H1 (cell line): ENCODE results near the gene CD40LG. TPM values are rescaled to one million over a fixed set of nuclear protein-coding genes. Genes with fewer than 3 reads are reported as not detected.

Experiments
- CTCF ChIA-PET: fragments of 300-600 bp; sonication (Branson Sonifier 250); formaldehyde crosslinking; loops from one replicate; lab custom pipeline; 2021; ENCODE audit not compliant: partially characterized antibody; lab: Charles Lee
- POLR2A ChIA-PET: fragments of 300-600 bp; sonication (Branson Sonifier 250); formaldehyde crosslinking; loops from one replicate; lab custom pipeline; 2021; ENCODE audit warnings: inconsistent platforms; ENCODE audit not compliant: partially characterized antibody; lab: Charles Lee
- DNase-seq, 2 experiments: peaks; one replicate each; pipeline versions ENCODE4 v3.0.0 to v3.0.0-alpha.2; 2010 to 2022; ENCODE audit warnings: low spot score in 2 of 2, low read depth in 1 of 2, mixed read lengths in 1 of 2
- FAIRE-seq: peaks from 2 replicates; lab custom pipeline; 2011; peaks lifted over from hg19 to GRCh38; lab: Jason Lieb, UNC
- H2AFZ ChIP-seq: 2 replicates; pipeline ENCODE4 v1.8.1; 2012; ENCODE audit warnings: low read length, inconsistent platforms
- H2AK5ac ChIP-seq: 2 replicates; pipeline ENCODE4 v1.6.1; 2013; ENCODE audit warnings: low read depth, low read length
- H2BK120ac ChIP-seq: replicated peaks from 2 replicates; pipeline ENCODE3; 2013; ENCODE audit warnings: low read depth, low read length, inconsistent platforms
- H2BK12ac ChIP-seq: 2 replicates; pipeline ENCODE4 v1.6.1; 2013; ENCODE audit warnings: low read depth, low read length
- H2BK15ac ChIP-seq: 2 replicates; pipeline ENCODE4 v1.6.1; 2013; ENCODE audit warnings: low read length
- H2BK20ac ChIP-seq: 2 replicates; pipeline ENCODE4 v1.6.1; 2013; ENCODE audit warnings: low read length
- H2BK5ac ChIP-seq: 2 replicates; pipeline ENCODE4 v1.6.1; 2013; ENCODE audit warnings: low read depth, low read length
- H3K14ac ChIP-seq: 2 replicates; pipeline ENCODE4 v1.6.1; 2013; ENCODE audit warnings: inconsistent platforms; ENCODE audit not compliant: insufficient read length
- H3K18ac ChIP-seq: 2 replicates; pipeline ENCODE4 v1.6.1; 2013; ENCODE audit warnings: low read length; ENCODE audit errors: extremely low read depth
- H3K23ac ChIP-seq: 2 replicates; pipeline ENCODE4 v1.6.1; 2013; ENCODE audit warnings: inconsistent platforms; ENCODE audit not compliant: insufficient read length
- H3K23me2 ChIP-seq: 2 replicates; pipeline ENCODE4 v1.6.1; 2013; ENCODE audit warnings: low read depth, low read length
- H3K27ac ChIP-seq: 2 replicates; pipeline ENCODE4 v1.6.1; 2011; ENCODE audit warnings: low read depth, low read length, inconsistent platforms
- H3K27me3 ChIP-seq, 4 experiments: replicated peaks in 1 of 4; 1 replicate in 1 of 4; 2 replicates in 3 of 4; pipeline versions ENCODE4 v1.6.1 to v1.8.1; 2011 to 2013; ENCODE audit warnings: low read length in 3 of 4, mild to moderate bottlenecking in 3 of 4, inconsistent platforms in 2 of 4, mixed read lengths in 2 of 4, moderate library complexity in 1 of 4; ENCODE audit not compliant: control insufficient read depth in 3 of 4, insufficient read depth in 3 of 4; ENCODE audit errors: extremely low read depth in 1 of 4
- H3K36me3 ChIP-seq, 4 experiments: 2 replicates each; pipeline versions ENCODE4 v1.6.1 to v1.8.1; 2011 to 2013; ENCODE audit warnings: mild to moderate bottlenecking in 4 of 4, low read length in 3 of 4, moderate library complexity in 2 of 4, control low read depth in 1 of 4, inconsistent platforms in 1 of 4; ENCODE audit not compliant: insufficient read depth in 4 of 4, control insufficient read depth in 2 of 4
- H3K4ac ChIP-seq: replicated peaks from 2 replicates; pipeline ENCODE3; 2013; ENCODE audit warnings: low read length, low read depth, mixed read lengths, inconsistent platforms; ENCODE audit not compliant: insufficient read length
- H3K4me1 ChIP-seq, 4 experiments: replicated peaks in 1 of 4; 1 replicate in 1 of 4; 2 replicates in 3 of 4; pipeline versions ENCODE4 v1.6.1 to v1.8.1; 2011 to 2013; ENCODE audit warnings: low read length in 3 of 4, inconsistent platforms in 2 of 4, mixed read lengths in 1 of 4; ENCODE audit not compliant: insufficient read depth in 4 of 4, control insufficient read depth in 3 of 4
- H3K4me2 ChIP-seq, 2 experiments: 2 replicates each; pipeline versions ENCODE4 v1.6.1 to v1.8.1; 2011 to 2013; ENCODE audit warnings: low read depth in 2 of 2, low read length in 2 of 2, control low read depth in 1 of 2, inconsistent platforms in 1 of 2, mild to moderate bottlenecking in 1 of 2; ENCODE audit not compliant: insufficient read depth in 1 of 2
- H3K4me3 ChIP-seq, 4 experiments: fragments of 200-600, 300-600 bp in 1 of 4; sonication (generic), shearing (Covaris generic), sonication (Bioruptor Twin) in 1 of 4; 2 replicates each; pipeline versions ENCODE4 v1.5.1 to v1.8.1; 2011 to 2016; ENCODE audit warnings: low read length in 4 of 4, low read depth in 3 of 4, control low read depth in 2 of 4, inconsistent platforms in 2 of 4, mild to moderate bottlenecking in 2 of 4, mixed read lengths in 1 of 4, moderate library complexity in 1 of 4; ENCODE audit not compliant: insufficient read depth in 2 of 4; ENCODE audit errors: extremely low read depth in 1 of 4
- H3K56ac ChIP-seq: replicated peaks from 2 replicates; pipeline ENCODE3; 2013; ENCODE audit warnings: low read depth, mild to moderate bottlenecking, mixed read lengths, low read length, inconsistent platforms; ENCODE audit not compliant: insufficient read length
- H3K79me1 ChIP-seq: 2 replicates; pipeline ENCODE4 v1.6.1; 2013; ENCODE audit warnings: low read depth, low read length, control low read depth
- H3K79me2 ChIP-seq, 2 experiments: 2 replicates each; pipeline versions ENCODE4 v1.6.1 to v1.8.1; 2012 to 2013; ENCODE audit warnings: low read length in 2 of 2, mild to moderate bottlenecking in 2 of 2, inconsistent platforms in 1 of 2; ENCODE audit not compliant: insufficient read depth in 2 of 2, control insufficient read depth in 1 of 2
- H3K9ac ChIP-seq, 4 experiments: replicated peaks in 1 of 4; 1 replicate in 1 of 4; 2 replicates in 3 of 4; pipeline versions ENCODE4 v1.6.1 to v1.8.1; 2011 to 2013; ENCODE audit warnings: low read depth in 3 of 4, low read length in 3 of 4, control low read depth in 2 of 4, mild to moderate bottlenecking in 2 of 4, moderate library complexity in 2 of 4, inconsistent platforms in 1 of 4; ENCODE audit errors: extremely low read depth in 1 of 4
- H3K9me3 ChIP-seq, 2 experiments: 2 replicates each; pipeline versions ENCODE4 v1.6.1 to v1.8.1; 2012 to 2013; ENCODE audit warnings: mild to moderate bottlenecking in 2 of 2, moderate library complexity in 2 of 2, control low read depth in 1 of 2, inconsistent platforms in 1 of 2, low read depth in 1 of 2, low read length in 1 of 2, mixed read lengths in 1 of 2; ENCODE audit not compliant: insufficient read depth in 2 of 2
- H4K20me1 ChIP-seq, 2 experiments: replicated peaks in 1 of 2; 2 replicates each; pipeline versions ENCODE3 to v1.8.1; 2011 to 2013; ENCODE audit warnings: inconsistent platforms in 2 of 2, low read length in 2 of 2, mild to moderate bottlenecking in 1 of 2; ENCODE audit not compliant: insufficient read depth in 2 of 2, control insufficient read depth in 1 of 2
- H4K5ac ChIP-seq: 2 replicates; pipeline ENCODE4 v1.6.1; 2013; ENCODE audit warnings: low read length, low read depth, mixed read lengths, inconsistent platforms; ENCODE audit not compliant: insufficient read length
- H4K8ac ChIP-seq: 2 replicates; pipeline ENCODE4 v1.8.0; 2013; ENCODE audit warnings: mild to moderate bottlenecking, moderate library complexity, low read length, inconsistent platforms; ENCODE audit not compliant: insufficient read depth; ENCODE audit errors: extremely low read depth
- H4K91ac ChIP-seq: replicated peaks from 2 replicates; pipeline ENCODE3; 2013; ENCODE audit warnings: low read length, mixed read lengths, inconsistent platforms; ENCODE audit not compliant: insufficient read length
- SIX5 ChIP-seq: IDR thresholded peaks from 2 replicates; pipeline ENCODE4 v1.6.1; 2011; ENCODE audit warnings: mild to moderate bottlenecking, low read depth, low read length
- WGBS, 2 experiments: shearing (Covaris generic) in 1 of 2; methylation state at CpG; one replicate each; pipeline versions ENCODE4 v1.1.6 to v1.1.7; 2013 to 2015; ENCODE audit warnings: low lambda C conversion rate in 2 of 2, mixed read lengths in 2 of 2, inconsistent platforms in 1 of 2, low coverage in 1 of 2, missing lambda C conversion rate in 1 of 2; ENCODE audit not compliant: insufficient replicate concordance in 2 of 2, insufficient coverage in 1 of 2, insufficient read length in 1 of 2; ENCODE audit errors: extremely low coverage in 1 of 2, missing lambda C conversion rate in 1 of 2; 5-methylcytosine and 5-hydroxymethylcytosine counted together
- polyA plus RNA-seq, 7 experiments: library from polyadenylated mRNA; depleted of rRNA in 3 of 7; stranded (reverse) in 5 of 7; unstranded in 2 of 7; fragments of >200 nt in 5 of 7; fragments of 200-250 nt in 2 of 7; gene quantifications; 1 replicate in 5 of 7; 2 replicates in 1 of 7; 4 replicates in 1 of 7; pipeline versions ENCODE4 v1.2.1 to v1.2.3, GENCODE V29; 2011 to 2013; ENCODE audit warnings: missing spikeins in 2 of 7, mixed read lengths in 2 of 7
- total RNA-seq: library from RNA; stranded (reverse); fragmentation: NEBNext Ultra II Directional; extraction: Animal tissue kit (Norgen Biotek cat#: 25700); gene quantifications from 2 replicates; pipeline ENCODE4 v1.2.1, GENCODE V29; 2021

The CD40LG gene
- total and polyA plus RNA-seq, 2 of the 8 experiments (the other 6 are each of a cell fraction or from before 2014, with no cell fraction given), result not detected

- Histone ChIP-seq H2BK15ac (no peak overlapping the region), H3K79me2 (no peaks in the 10 kb centered on the region), H3K4me3 (no peak overlapping the region), H2BK120ac (no peak overlapping the region), H2AK5ac (no peak overlapping the region), H3K4me1 (no peaks in the 10 kb centered on the region), H2BK20ac (no peak overlapping the region), H4K91ac (no peak overlapping the region), H3K23ac (no peak overlapping the region), H4K8ac (no peak overlapping the region), H3K9me3 (peaks cover 0 to 3% of the 10 kb centered on the region in 2 experiments; a peak in 1 of 4 replicates), H3K14ac (no peak overlapping the region), H3K27me3 (no peaks in the 10 kb centered on the region), H3K9ac (no peak overlapping the region), H3K18ac (no peak overlapping the region), H3K23me2 (no peaks in the 10 kb centered on the region), H2BK12ac (no peak overlapping the region), H3K36me3 (no peaks in the 10 kb centered on the region), H3K27ac (no peak overlapping the region), H4K5ac (no peak overlapping the region), H4K20me1 (no peaks in the 10 kb centered on the region), H2BK5ac (no peak overlapping the region), H2AFZ (no peak overlapping the region), H3K4ac (no peak overlapping the region), H3K79me1 (no peaks in the 10 kb centered on the region), H3K4me2 (no peak overlapping the region), H3K56ac (no peak overlapping the region)
- no peak for TF ChIP-seq SIX5
- FAIRE-seq (no peak), DNase-seq (no peak)
- CTCF ChIA-PET, result interaction anchor here (1.0 kb wide), 1 partner anchor 36 kb away, joined by 4 read pairs; no protein-coding TSS in a partner anchor
- WGBS, 2 experiments, result 91% methylated on average over 8 of the region's 9 CpGs; no CpG with 5 or more reads in 1 of the 2 experiments
- POLR2A ChIA-PET, result no interaction called here
Measured at GRCh38 chrX:136659174-136659573, 11.2 kb downstream of the CD40LG start.
